GM18868 (cell line): Measurements from ENCODE around the gene YIPF4.
A peak's percentile ranks its signal among the peaks of the same experiment; 100 is the strongest.
"Not testable (repeated sequence)": the region's sequence is repeated elsewhere in the genome, so short reads cannot be mapped to it uniquely, and the experiment has no call there.

Experiments used
- ATAC-seq: cut with Tn5 transposase; IDR thresholded peaks from one replicate; pipeline ENCODE4 v1.9.1; 2021; ENCODE audit warnings: mild to moderate bottlenecking, moderate library complexity; ENCODE audit not compliant: unreplicated experiment

Gene YIPF4

DNA sequence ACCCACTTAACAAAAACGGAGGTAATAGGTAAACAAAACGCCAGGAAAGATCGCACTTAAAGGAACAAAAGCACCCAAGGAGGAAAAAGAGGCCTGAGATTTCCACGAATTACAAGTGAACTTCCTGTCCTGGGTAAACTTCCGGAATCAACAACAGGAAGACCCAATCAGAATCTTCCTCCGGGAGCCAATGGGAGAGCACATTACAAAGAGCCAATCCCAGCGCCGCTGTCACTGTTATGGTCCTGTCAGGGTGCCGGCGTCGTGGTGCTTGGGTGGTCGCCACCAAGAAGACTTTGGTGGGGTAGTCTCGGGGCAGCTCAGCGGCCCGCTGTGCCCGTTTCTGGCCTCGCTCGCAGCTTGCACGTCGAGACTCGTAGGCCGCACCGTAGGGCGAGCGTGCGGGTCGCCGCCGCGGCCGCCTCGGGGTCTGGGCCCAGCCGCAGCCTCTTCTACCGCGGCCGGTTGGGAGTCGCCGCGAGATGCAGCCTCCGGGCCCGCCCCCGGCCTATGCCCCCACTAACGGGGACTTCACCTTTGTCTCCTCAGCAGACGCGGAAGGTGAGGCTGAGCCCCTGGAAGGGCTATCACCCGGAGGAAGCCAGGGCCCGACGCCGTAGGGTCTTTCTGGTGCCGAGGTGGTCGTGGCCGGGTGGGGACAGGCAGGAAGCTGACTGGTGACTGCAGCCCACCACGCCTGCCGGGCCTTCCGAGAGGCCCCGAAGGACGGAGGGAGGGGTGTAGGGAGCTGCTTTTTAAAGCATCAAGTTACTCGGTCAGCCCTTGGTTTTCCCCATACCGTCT, at the start of gene YIPF4:
Gene YIPF4 (plus strand): TSS at position 231 of the 804 bp plus-strand sequence. CDS start 252 bp downstream, at position 483.
- peak; percentile 98 for ATAC-seq

- no peak for ATAC-seq
These were observed 49.5 kb upstream of the YIPF4 start for GRCh38 chr2:32228181-32228580.

GRCh38 chr2:32229635-32230034, 48.1 kb upstream of the YIPF4 start:
- no peak for ATAC-seq

- no peak for ATAC-seq
These were observed 45.7 kb upstream of the YIPF4 start for GRCh38 chr2:32231959-32232358.

DNA sequence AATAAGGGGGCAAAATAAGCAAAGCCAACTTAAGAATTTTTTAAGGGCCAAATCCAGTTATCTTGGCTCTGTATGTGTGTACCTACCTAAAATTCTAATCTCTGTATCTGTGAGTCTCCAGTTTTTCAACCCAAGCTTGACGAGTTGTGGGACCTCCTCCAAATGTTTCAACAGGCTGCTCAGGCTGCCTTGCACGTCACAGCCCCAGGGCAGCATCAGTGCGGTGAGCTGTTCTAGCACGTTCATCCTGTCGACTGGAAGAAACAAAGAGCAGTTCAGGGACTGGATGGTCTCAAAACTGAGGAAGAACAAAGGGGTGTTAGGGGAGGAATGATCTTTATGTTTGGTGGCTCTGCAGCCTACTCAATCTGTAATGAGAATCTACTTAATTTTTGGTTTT, 42.4 kb upstream of the YIPF4 start:
- no peak for ATAC-seq

DNA sequence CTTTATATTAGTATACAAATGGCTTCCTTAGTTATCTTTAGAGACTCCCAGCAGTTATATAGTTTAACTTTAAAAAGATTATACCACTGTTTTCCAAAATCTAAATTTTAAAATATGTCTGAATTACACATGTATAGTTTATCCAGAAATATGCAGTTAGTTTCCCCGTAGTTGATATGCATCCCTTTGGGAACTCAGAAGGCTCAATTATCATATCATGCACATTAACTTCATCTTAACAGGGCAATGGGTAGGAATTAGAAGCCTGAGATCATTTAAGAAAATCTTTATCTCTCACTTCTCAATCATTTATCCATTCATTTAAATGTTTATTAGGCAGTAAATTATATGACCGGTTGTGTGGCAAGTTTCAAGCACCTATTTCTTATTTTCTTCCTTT, 40.2 kb upstream of the YIPF4 start:
- ATAC-seq, result no peak

DNA sequence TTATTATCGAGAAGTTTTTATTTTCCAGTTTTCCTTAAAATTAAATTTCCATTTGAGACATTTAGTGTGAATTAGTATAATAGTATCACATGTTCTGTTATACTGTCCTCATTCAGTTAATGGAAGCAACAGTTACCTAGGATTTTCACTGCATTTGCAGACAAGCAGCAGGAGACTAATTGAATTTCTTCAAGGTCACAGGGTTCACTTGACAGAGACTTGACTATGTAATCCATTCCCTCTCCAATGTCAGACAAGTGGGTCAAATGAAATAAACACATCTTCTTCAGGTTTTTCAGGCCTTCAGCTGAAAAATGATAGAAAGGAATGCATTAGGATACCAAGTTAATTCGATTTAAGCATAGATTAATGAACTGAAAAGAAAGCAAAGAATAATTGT, 39.7 kb upstream of the YIPF4 start:
- no peak for ATAC-seq

- ATAC-seq, result no peak
These were observed 35.4 kb upstream of the YIPF4 start for GRCh38 chr2:32242331-32242730.

GRCh38 chr2:32246911-32247310, 30.8 kb upstream of the YIPF4 start:
- ATAC-seq, result no peak

DNA sequence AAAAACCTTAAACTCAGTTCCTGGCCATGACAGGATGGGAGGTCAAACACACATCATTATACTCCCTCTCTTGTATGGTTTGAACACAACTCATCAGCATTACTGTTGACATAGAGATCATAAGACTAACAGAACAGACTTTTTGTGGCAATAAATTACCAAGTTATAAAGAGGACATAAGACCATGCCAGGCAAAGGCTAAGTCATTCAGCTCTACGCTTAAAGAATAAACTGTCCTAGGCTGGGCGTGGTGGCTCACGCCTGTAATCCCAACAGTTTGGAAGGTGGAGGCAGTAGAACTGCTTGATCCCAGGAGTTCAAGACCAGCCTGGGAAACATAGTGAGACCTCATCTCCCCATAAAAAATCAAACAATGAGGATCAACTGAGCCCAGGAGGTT, 29.4 kb upstream of the YIPF4 start:
- no peak for ATAC-seq

- no peak for ATAC-seq
These were observed 27.9 kb upstream of the YIPF4 start for GRCh38 chr2:32249731-32250236.

DNA sequence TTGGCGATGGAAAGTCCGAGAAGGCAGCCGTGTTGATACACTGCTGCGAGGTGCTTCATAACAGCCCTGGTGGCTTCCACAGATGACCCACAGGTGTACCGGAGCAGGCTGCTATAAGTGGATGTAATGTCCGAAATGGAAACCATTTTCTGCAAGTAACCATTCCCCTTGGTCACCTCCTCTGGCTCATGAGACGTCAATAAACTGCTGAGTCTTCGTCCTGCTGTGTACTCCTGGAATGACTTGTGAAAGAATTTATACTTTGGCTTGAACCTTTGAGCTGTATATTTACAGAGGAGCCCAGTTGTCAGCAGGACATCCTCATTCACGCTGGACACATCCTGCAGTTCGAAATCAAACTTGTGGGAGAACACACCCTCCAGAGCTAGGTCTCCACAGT, 27.4 kb upstream of the YIPF4 start:
- no peak for ATAC-seq

DNA sequence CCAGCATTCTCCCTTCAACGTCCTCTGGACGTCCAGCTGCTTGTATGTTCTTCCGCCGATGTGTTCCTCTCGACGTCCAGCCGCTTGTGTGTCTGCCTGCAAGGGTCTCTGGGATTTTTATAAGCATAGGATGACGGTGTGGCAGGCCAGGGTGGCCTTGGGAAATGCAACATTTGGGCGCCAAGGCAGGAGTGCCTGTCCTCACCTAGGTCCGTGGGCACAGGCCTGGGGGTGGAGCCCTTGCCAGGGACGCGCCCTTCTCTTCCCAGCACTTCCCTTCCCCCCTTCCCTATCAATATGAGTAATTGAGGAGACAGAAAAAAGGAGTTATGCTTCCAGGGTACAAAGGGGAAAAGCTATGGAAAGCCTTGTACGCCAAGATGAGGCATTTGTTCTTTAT, 19.5 kb upstream of the YIPF4 start:
- no peak for ATAC-seq

- no peak for ATAC-seq
These were observed 17.3 kb upstream of the YIPF4 start for GRCh38 chr2:32260376-32260775.

DNA sequence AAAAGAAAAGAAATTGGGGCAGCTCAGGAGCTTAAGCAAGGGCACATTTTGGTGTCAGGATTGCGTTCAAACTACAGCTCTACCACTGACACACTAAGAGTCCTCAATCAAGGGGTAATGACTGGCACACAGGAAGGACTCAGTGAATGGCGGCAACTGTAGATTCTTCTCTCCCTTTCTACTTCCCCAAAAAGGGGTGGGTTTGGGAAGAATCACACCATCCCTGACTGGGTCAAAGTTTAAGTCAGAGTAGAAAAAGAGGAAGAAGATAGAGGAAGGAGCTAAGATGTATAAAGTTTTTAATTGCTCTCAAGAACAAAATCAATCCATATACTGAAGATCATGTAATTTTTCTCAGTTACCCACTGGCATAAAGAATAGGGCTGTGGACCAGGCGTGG, 15.6 kb upstream of the YIPF4 start:
- ATAC-seq, result no peak

DNA sequence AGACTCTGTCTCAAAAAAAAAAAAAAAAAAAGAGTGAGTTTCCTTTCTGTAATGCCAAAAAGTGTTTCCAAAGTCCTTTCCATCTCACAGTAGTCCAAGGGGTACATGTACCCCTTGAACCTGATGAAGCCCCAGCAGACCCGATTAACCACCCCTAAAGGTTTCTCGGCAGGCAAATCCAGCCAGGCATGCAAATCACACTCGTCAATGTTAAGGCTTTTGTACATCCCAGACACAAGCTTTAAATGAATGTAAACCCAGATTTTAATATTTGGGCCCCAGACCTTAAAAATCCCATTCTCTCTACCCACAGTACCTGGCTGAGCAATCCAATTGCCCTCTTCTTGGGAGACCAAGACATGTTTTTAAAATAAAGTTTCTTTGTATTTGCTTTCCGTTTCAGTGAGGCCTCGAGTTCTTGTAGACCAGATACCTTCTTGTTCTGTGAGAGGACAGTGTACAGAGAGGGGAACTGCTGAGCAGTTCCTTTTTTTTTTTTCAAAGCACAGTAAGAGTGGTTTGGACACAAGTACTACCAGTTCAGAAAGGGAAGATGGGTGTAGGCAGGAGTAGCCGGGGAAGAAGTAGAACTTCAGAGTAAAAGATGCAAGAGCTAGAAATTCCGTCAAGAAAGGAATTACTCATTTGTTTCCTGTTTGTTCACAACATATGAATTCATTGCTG, 13.1 kb upstream of the YIPF4 start, which contains the start of gene NLRC4:
Gene NLRC4 (minus strand): TSS at position 465 of the 684 bp plus-strand sequence. CDS start 8,111 bp downstream, outside the sequence.
- peak; percentile 94 for ATAC-seq

DNA sequence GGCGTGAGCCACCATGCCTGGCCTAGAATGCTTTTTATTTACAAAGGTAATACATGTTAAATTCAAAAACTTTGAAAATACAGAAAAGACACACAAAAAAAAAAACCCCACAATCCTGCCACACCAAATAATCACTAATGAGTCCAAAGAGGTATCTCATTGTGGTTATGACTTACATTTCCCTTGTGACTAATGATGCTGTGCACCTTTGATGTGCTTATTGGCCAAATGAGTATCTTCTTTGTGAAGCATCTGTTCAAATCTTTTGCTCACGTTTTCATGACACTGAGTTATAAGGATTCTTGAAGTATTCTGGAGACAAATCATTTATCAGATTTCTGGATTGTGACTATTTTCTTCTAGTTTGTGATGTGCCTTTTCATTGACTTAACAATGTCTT, 6.6 kb upstream of the YIPF4 start:
- no peak for ATAC-seq

DNA sequence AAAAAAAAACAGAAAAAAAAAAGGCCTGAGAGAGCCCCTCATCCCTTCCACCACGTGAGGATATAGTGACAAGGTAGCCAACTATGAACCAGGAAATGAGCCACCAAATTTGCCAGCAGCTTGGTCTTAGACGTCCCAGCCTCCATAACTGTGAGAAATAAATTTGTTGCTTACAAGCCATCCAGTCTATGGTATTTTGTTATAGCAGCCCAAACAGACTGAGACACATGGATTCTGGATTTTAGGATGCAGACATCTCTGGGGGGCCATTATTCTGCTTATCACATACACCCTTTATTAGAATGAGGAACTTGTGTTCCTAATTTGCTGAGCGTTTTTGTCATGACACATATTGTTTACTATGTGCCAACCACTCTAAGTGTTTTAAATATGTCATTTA, 5.4 kb upstream of the YIPF4 start:
- no peak for ATAC-seq

DNA sequence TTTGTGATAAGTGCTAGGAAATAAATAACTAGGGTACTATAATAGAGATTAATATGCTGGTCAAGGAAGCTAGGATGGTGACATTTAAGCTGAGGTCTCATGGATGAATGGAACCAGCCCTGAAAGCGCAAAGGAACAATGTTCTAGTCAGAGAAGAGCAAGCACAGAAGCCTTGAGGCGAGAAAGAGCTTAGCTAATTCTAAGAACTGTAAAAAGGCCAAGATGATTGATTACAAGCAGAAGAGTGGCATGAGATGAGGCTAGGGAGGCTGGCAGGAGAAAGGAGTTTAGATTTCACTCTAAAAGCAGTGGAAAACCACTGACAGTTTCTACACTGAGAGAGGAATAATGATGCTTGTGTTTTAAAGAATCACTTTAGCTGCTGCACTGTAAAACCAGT, 3.4 kb upstream of the YIPF4 start:
- no peak for ATAC-seq

DNA sequence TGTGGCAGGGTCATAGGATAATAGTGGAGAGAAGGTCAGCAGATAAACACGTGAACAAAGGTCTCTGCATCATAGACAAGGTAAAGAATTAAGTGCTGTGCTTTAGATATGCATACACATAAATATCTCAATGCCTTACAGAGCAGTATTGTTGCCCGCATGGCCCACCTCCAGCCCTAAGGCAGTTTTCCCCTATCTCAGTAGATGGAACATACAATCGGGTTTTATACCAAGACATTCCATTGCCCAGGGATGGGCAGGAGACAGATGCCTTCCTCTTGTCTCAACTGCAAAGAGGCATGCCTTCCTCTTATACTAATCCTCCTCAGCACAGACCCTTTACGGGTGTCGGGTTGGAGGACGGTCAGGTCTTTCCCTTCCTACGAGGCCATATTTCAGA, 1.9 kb upstream of the YIPF4 start:
- ATAC-seq, result not testable (repeated sequence)

- ATAC-seq, result no peak
These were observed 386 bp upstream of the YIPF4 start for GRCh38 chr2:32277363-32277673.

GRCh38 chr2:32278478-32278853, 762 bp downstream of the YIPF4 start:
- no peak for ATAC-seq
